RWPE2 (cell line): Measurements from ENCODE around the gene MAGI1.

Experiments used
- ATAC-seq: fragments of 200-7000 bp; cut with Tn5 transposase; 3 replicates; pipeline ENCODE4 v1.9.1; 2021; ENCODE audit warnings: low read depth
- DNase-seq: peaks from one replicate; pipeline ENCODE4 v3.0.0-alpha.2; 2020; ENCODE audit warnings: low spot score
- H3K27ac ChIP-seq: fragments of 450-650 bp; 2 replicates; pipeline ENCODE4 v1.5.1; 2017; ENCODE audit warnings: mild to moderate bottlenecking; ENCODE audit not compliant: poor library complexity, severe bottlenecking
- H3K27me3 ChIP-seq: fragments of 250-450 bp; sonication (Bioruptor Pico); 2 replicates; pipeline ENCODE4 v1.5.1; 2021; ENCODE audit warnings: mild to moderate bottlenecking, moderate library complexity; ENCODE audit not compliant: insufficient read depth, poor library complexity, severe bottlenecking
- H3K36me3 ChIP-seq: fragments of 250-450 bp; sonication (Bioruptor Pico); 2 replicates; pipeline ENCODE4 v1.5.1; 2020; ENCODE audit warnings: low read depth, mild to moderate bottlenecking, moderate library complexity
- H3K4me1 ChIP-seq: fragments of 250-450 bp; sonication (Bioruptor Pico); 2 replicates; pipeline ENCODE4 v1.5.1; 2021; ENCODE audit warnings: mild to moderate bottlenecking, moderate library complexity; ENCODE audit not compliant: insufficient read depth, poor library complexity, severe bottlenecking
- H3K4me3 ChIP-seq: fragments of 250-450 bp; sonication (Bioruptor Pico); 2 replicates; pipeline ENCODE4 v1.5.1; 2021; ENCODE audit warnings: mild to moderate bottlenecking, moderate library complexity; ENCODE audit not compliant: severe bottlenecking
- H3K9me3 ChIP-seq: fragments of 250-450 bp; sonication (Bioruptor Pico); 2 replicates; pipeline ENCODE4 v1.5.1; 2021; ENCODE audit warnings: mild to moderate bottlenecking, moderate library complexity; ENCODE audit not compliant: severe bottlenecking
- CTCF ChIP-seq: fragments of 450-650 bp; IDR thresholded peaks from one replicate; pipeline ENCODE4 v1.5.1; 2017; ENCODE audit warnings: mild to moderate bottlenecking, moderate library complexity; ENCODE audit not compliant: poor library complexity, severe bottlenecking

MAGI1 gene

DNA sequence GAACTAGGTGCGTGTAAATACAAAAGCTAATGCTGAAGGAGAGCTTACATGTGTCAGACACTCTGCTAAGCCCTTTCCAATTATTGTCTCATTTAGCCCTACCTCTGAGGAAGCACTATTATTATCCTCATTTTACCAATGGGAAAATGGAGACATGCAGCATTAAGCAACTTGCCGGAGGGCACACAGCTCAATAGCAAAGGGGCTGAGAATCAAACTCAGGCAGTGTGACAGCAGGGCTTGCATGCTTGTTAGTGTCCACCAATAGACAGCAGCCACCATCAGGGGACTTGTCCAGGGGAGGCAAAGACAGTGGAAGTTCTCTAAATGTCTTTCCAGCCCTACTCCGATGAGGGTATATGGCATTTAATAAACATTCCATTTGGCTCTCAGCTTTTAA, 548.6 kb downstream of the MAGI1 start:
- no peak overlapping the region for H3K27ac ChIP-seq
- H3K9me3 ChIP-seq = no peaks in the 10 kb centered on the region
- no peaks in the 10 kb centered on the region for H3K4me1 ChIP-seq
- no peaks in the 10 kb centered on the region for H3K27me3 ChIP-seq
- H3K36me3 ChIP-seq = no peaks in the 10 kb centered on the region
- no peak for ATAC-seq
- no peak for TF ChIP-seq CTCF
- H3K4me3 ChIP-seq = no peak overlapping the region
- no peak for DNase-seq

GRCh38 chr3:65489253-65489652, 549.5 kb downstream of the MAGI1 start:
- no peak for ATAC-seq
- Histone ChIP-seq H3K27me3 (no peaks in the 10 kb centered on the region), H3K4me3 (no peak overlapping the region), H3K27ac (no peak overlapping the region), H3K4me1 (no peaks in the 10 kb centered on the region), H3K9me3 (no peaks in the 10 kb centered on the region), H3K36me3 (no peaks in the 10 kb centered on the region)
- DNase-seq = no peak
- no peak for TF ChIP-seq CTCF

DNA sequence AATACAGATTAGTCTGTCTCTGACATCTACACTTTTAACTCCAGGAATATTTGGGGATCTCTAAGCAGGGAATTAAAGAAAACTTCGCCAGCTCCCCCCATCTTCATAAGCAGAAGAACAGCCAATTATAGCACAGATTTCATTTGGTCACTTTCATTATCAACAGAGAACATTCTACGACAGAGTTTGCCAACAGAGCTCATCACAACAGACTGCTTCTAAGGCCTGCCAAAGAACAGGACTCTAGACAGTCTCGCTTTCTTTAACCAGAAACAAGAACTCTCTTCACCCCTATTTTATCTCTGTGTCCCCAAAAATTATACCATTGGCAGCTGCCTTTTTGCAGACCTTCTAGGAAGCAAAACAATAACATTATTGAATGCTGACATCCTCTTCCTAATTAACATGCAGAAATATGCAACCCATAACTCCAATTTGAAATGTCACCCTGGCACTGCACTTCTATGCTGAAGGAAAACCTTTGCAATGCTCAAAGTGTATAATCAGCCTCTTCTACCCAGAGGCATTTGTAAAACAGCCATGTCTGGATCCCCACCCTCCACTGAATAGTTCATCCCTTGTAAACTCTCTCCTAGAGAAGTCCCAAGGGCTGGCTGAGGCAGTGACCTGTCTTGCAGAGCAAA, 552.8 kb downstream of the MAGI1 start:
- H3K27me3 ChIP-seq = no peaks in the 10 kb centered on the region
- no peak for DNase-seq
- no peak for TF ChIP-seq CTCF
- H3K4me1 ChIP-seq = peaks cover 4% of the 10 kb centered on the region
- ATAC-seq = no peak
- H3K9me3 ChIP-seq = no peaks in the 10 kb centered on the region
- H3K36me3 ChIP-seq = no peaks in the 10 kb centered on the region
- H3K4me3 ChIP-seq = no peak overlapping the region
- H3K27ac ChIP-seq = no peak overlapping the region

DNA sequence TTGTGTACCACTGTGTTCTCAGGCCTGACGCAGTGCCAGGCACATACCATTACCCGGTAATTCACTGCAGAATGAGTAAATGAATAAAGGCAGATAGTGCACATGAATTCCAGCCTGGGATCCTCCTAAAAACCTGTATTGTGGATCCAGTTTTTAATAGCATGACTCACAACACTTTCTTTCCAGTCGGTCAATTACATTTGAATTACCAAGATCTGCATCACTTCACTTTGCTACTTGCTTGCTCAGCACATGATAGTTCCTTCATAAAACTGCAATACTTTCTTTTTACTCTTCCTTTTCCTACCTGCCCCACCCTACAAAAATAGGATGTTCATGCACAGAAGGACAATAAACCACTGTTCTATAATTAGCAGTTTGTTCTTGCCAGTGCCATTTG, 553.8 kb downstream of the MAGI1 start:
- H3K27me3 ChIP-seq = no peaks in the 10 kb centered on the region
- 0 out of 3 replicates have a peak, but pooled peaks have one; percentile 40 for ATAC-seq
- H3K4me3 ChIP-seq = no peak overlapping the region
- TF ChIP-seq CTCF = no peak
- no peaks in the 10 kb centered on the region for H3K36me3 ChIP-seq
- H3K27ac ChIP-seq = no peak overlapping the region
- no peaks in the 10 kb centered on the region for H3K9me3 ChIP-seq
- peaks cover 4% of the 10 kb centered on the region for H3K4me1 ChIP-seq
- DNase-seq = no peak

DNA sequence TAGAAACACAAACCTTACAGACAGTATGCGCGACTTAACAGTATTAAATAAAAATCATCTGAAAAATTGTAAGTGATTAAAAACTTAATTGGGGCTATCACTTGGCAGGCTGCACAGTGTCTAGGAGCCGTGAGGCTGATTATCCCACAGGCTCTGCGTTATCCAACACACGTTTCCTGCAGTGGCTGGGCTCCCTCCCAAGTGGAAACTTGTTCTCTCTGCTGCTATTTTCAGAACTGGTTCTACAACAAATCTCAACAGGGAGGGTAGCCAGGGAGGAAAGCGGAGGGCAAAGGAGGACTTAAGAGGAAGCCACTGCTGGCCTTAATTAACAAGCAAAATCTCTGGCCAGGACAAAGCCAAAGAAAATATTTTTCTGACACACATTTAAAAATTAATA, 555.2 kb downstream of the MAGI1 start:
- Histone ChIP-seq H3K9me3 (no peaks in the 10 kb centered on the region), H3K27me3 (no peaks in the 10 kb centered on the region), H3K36me3 (no peaks in the 10 kb centered on the region), H3K4me1 (peaks cover 4% of the 10 kb centered on the region), H3K4me3 (no peak overlapping the region), H3K27ac (no peak overlapping the region)
- TF ChIP-seq CTCF = no peak
- DNase-seq (no peak), ATAC-seq (peak; percentile 70)
